Effector CD4-positive, alpha-beta T cell (primary cell): ENCODE measurements around the gene RNF166.

Source experiments
- DNase-seq: peaks from one replicate; pipeline ENCODE4 v3.0.0-alpha.2; 2020
- total RNA-seq: gene quantifications from one replicate; lab custom pipeline; 2026; lab: John Stamatoyannopoulos, UW

RNF166 gene
- 180 reads per million, percentile 91 among the genes with 10 or more reads in this experiment for total RNA-seq

- DNase-seq, result peak; percentile 94
Observed at GRCh38 chr16:88706229-88706964, at the start of gene RNF166, which contains the start of gene CTU2. RNF166 (minus strand) TSS chr16:88706408; CDS start chr16:88706325, 83 bp downstream. CTU2 (plus strand) TSS chr16:88706503; CDS start chr16:88706531, 28 bp downstream.

- DNase-seq, result no peak
Observed at GRCh38 chr16:88754912-88755744, 48.9 kb upstream of the RNF166 start.

- no peak for DNase-seq
Observed at GRCh38 chr16:88754109-88754911, 48.1 kb upstream of the RNF166 start.

GRCh38 chr16:88753602-88754001, 47.4 kb upstream of the RNF166 start:
- no peak for DNase-seq

GRCh38 chr16:88753191-88753590, 47.0 kb upstream of the RNF166 start:
- no peak for DNase-seq

- DNase-seq, result no peak
Observed at GRCh38 chr16:88752386-88753002, 46.3 kb upstream of the RNF166 start.

GRCh38 chr16:88750854-88751253, 44.6 kb upstream of the RNF166 start:
- DNase-seq, result no peak

- no peak for DNase-seq
Observed at GRCh38 chr16:88749358-88749757, 43.1 kb upstream of the RNF166 start.

GRCh38 chr16:88748364-88748763, 42.2 kb upstream of the RNF166 start:
- no peak for DNase-seq

- DNase-seq, result no peak
Observed at GRCh38 chr16:88747588-88748301, 41.5 kb upstream of the RNF166 start.

GRCh38 chr16:88746506-88746905, 40.3 kb upstream of the RNF166 start:
- DNase-seq, result no peak

- DNase-seq, result no peak
Observed at GRCh38 chr16:88744577-88745521, 38.6 kb upstream of the RNF166 start.

- peak; percentile 75 for DNase-seq
Observed at GRCh38 chr16:88743693-88744576, 37.7 kb upstream of the RNF166 start.

- no peak for DNase-seq
Observed at GRCh38 chr16:88742896-88743605, 36.8 kb upstream of the RNF166 start.

- DNase-seq, result no peak
Observed at GRCh38 chr16:88741368-88741767, 35.2 kb upstream of the RNF166 start.

GRCh38 chr16:88740727-88741055, 34.5 kb upstream of the RNF166 start:
- no peak for DNase-seq

GRCh38 chr16:88739977-88740726, 33.9 kb upstream of the RNF166 start:
- DNase-seq, result no peak
